Measurements from ENCODE around the gene STIM2.

GRCh38 chr4:26938516-26938915 is 77.9 kb downstream of the STIM2 start:
- TF ChIP-seq CTCF (IDR thresholded peaks at IDR 0.05 in 4 of 5, conservative IDR thresholded peaks at IDR 0.05 in 1 of 5) (no peak), POLR2A (IDR thresholded peaks at IDR 0.05) (no peak)

Measured in gastrocnemius medialis (tissue), 4 donors.